ENCODE results near the gene ZNF783.

The ZNF783 gene

DNA sequence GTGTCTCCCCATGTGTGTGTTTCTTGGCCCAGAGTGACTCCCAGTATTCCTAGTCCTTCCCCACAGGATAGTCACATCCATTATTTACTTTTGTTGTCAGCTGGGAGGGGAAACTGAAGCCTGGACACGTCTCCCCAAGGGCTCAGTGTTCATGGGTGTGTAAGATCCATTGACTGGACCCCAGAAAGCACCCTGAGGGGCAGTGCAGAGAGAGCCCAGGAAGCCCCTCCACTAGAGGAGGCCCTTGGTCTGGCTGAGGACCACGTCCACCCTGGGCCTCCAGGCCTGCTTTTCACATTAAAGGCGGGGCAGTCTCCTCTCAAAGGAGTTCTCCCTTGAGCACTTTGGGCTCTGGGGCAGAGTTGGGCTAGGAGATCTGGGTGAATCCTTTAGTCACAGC is 21.3 kb downstream of the ZNF783 start:
- H3K4me1 Mint-ChIP-seq = peaks cover 40% of the 10 kb centered on the region
- no peak for DNase-seq (ENCODE audit: low spot score in 2 of 2)
- no peak for ATAC-seq
- H3K27ac Mint-ChIP-seq = peak overlapping the region; percentile 29
- H3K36me3 Mint-ChIP-seq = peaks cover 47% of the 10 kb centered on the region
- H3K9me3 Mint-ChIP-seq = no peaks in the 10 kb centered on the region
- H3K4me3 Mint-ChIP-seq = no peak overlapping the region

DNA sequence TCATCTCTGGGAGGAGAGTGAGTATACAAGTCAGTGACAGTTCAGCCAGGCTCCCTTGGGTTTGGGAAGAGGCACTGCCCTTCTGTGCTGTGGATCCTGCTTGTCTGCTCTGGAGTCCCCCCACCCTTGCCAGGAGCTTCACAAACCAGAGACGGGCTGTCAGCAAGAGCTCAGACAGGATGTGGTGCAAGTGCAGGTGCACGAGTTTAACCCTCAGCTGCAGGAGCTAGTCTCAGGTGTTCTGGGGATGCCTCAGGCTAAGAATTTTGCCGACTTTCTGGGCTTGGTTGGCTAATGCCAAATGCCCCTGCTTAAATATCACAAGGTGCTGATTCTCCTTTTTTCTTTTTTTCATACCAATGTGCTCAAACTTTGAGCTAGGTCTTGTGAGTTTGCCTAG is 22.3 kb downstream of the ZNF783 start:
- Mint-ChIP-seq H3K27ac (peak overlapping the region; percentile 20), H3K4me1 (peaks cover 40% of the 10 kb centered on the region), H3K36me3 (peaks cover 36% of the 10 kb centered on the region), H3K9me3 (no peaks in the 10 kb centered on the region), H3K4me3 (peak overlapping the region; percentile 83)
- DNase-seq (ENCODE audit: low spot score in 2 of 2) (no peak), ATAC-seq (no peak)

DNA sequence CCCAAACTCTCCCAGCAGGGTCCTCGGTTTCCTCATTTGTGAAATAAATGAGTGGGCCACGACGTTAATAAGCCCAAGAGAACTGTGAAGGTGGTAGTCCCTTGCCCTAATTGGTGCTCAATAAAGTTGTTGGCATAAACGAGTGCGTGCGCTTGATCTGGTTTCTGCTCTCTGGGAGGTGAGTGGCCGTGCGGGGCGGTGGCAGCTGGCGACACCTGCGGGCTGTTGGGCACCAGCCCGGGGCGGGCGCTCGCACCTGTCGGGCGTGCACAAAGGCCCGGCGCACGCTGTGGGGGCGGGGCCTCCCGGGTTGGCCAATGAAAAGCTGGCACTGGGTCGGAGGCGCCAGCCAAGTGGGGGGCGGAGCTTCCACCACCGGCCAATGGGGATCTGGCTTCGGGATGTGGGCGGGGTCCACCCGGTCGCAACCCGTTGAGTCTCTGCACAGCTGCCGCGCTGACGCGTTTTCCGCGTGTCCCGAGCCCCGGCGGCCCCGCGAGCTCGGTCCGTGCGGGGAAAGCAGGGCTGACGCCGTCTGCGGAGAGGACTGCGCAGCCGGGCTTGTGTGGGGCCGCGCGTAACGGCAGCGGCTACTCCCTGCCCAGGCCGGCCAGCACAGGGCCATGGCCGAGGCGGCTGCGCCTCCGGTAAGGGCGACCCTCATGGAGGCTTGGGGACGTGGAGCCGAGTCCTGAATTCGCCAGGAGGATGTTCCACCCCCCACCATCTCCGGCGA is 23.0 kb downstream of the ZNF783 start:
- H3K27ac Mint-ChIP-seq = peak overlapping the region; percentile 79

GRCh38 chr7:149285603-149286002 is 23.6 kb downstream of the ZNF783 start:
- peak overlapping the region; percentile 79 for H3K27ac Mint-ChIP-seq
- H3K4me3 Mint-ChIP-seq = peak overlapping the region; percentile 83
- ATAC-seq (no peak), DNase-seq (ENCODE audit: low spot score in 2 of 2) (no peak)
- H3K4me1 Mint-ChIP-seq = peaks cover 42% of the 10 kb centered on the region
- H3K36me3 Mint-ChIP-seq = peaks cover 27% of the 10 kb centered on the region
- H3K9me3 Mint-ChIP-seq = no peaks in the 10 kb centered on the region

More for the DNA sequence above, 23.0 kb downstream of the ZNF783 start:
- Mint-ChIP-seq H3K9me3 (no peaks in the 10 kb centered on the region), H3K36me3 (peaks cover 31% of the 10 kb centered on the region), H3K4me1 (peaks cover 40% of the 10 kb centered on the region), H3K4me3 (peak overlapping the region; percentile 83)
- ATAC-seq (peak; percentile 95), DNase-seq (ENCODE audit: low spot score in 2 of 2) (peak; percentile 91 to 98)

DNA sequence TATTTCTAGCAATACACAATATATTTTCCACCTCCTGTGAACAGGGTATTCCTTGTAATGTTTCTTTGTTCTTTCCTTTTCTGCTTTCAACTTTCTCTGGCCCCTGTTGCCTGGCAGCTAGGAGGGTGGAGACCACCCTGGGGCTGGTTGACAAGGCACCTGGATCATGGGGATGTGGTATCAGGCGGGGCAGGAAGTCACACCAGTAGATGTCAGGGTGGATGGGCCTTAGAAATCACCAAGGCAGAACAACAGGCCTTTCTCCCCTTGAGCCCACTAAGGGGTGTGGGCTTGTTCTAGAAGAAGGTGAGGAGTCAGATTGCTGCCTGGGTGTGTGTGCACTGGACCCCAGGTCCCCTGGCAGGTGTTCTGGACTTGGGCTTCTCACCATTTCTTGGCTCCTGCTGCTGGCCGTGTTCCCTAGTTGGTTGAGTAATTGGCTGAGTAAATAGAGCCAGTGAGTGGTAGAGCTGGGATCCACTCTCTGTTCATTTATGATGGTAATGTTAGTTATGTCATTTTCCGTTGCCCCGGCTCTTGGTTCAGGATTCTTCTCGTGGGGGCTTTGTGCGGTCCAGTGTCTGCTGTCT is 24.9 kb downstream of the ZNF783 start:
- Mint-ChIP-seq H3K27ac (peak overlapping the region; percentile 27), H3K4me1 (peaks cover 49% of the 10 kb centered on the region), H3K9me3 (no peaks in the 10 kb centered on the region), H3K36me3 (peaks cover 20% of the 10 kb centered on the region), H3K4me3 (peak overlapping the region; percentile 83)
- ATAC-seq (no peak), DNase-seq (ENCODE audit: low spot score in 2 of 2) (no peak)

DNA sequence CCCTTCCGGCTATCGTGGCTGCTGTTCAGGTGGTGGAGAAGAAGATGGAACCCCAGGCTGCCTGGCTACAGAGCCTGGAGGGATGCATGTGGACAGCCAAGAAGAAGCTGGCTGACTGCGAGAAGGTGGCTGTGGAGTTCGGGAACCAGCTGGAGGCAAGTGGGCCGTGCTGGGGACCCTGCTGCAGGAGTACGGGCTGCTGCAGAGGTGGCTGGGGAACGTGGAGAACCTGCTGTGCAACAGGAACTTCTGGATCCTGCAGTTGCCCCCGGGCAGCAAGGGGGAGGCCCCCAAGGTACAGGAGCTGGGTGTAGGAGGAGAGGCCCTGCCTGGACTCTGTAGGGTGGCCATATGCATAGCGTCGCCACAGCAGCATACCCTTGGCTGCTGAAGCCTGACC is 25.6 kb downstream of the ZNF783 start:
- DNase-seq (ENCODE audit: low spot score in 2 of 2) = no peak
- peaks cover 49% of the 10 kb centered on the region for H3K4me1 Mint-ChIP-seq
- H3K4me3 Mint-ChIP-seq = no peak overlapping the region
- no peaks in the 10 kb centered on the region for H3K9me3 Mint-ChIP-seq
- ATAC-seq = no peak
- peaks cover 20% of the 10 kb centered on the region for H3K36me3 Mint-ChIP-seq
- H3K27ac Mint-ChIP-seq = no peak overlapping the region

- Mint-ChIP-seq H3K4me3 (no peak overlapping the region), H3K9me3 (no peaks in the 10 kb centered on the region), H3K27ac (no peak overlapping the region), H3K36me3 (peaks cover 20% of the 10 kb centered on the region), H3K4me1 (peaks cover 45% of the 10 kb centered on the region)
- DNase-seq (ENCODE audit: low spot score in 2 of 2) = no peak
- no peak for ATAC-seq
Measured at GRCh38 chr7:149289262-149289661, 27.3 kb downstream of the ZNF783 start.

DNA sequence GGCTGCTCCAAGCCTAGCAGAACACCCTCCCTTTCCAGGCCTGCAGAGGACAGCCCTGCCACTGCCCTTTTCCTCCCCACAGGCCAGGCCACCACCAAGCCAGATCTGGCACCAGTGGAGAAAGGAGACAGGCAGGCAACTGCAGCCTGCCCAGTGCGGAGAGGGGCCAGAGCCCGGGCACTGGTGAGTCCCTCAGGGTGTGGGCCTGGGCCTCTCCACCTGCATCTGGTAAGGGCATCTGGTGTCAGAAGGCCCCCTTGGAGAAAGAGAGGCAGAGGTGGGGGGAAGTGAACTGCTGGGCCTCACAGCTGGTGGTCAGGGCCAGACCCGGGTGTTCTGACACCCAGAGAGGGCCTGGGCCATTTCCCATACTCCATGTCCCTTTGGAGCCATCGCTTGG is 27.9 kb downstream of the ZNF783 start:
- ATAC-seq = no peak

GRCh38 chr7:149291036-149291780 is 29.2 kb downstream of the ZNF783 start:
- H3K9me3 Mint-ChIP-seq = no peaks in the 10 kb centered on the region
- peaks cover 25% of the 10 kb centered on the region for H3K4me1 Mint-ChIP-seq
- peak; percentile 66 for ATAC-seq
- no peak overlapping the region for H3K4me3 Mint-ChIP-seq
- H3K36me3 Mint-ChIP-seq = peaks cover 7% of the 10 kb centered on the region
- H3K27ac Mint-ChIP-seq = peak overlapping the region; percentile 74
- no peak for DNase-seq (ENCODE audit: low spot score in 2 of 2)

More for the DNA sequence above, 27.9 kb downstream of the ZNF783 start:
- peaks cover 39% of the 10 kb centered on the region for H3K4me1 Mint-ChIP-seq
- no peaks in the 10 kb centered on the region for H3K9me3 Mint-ChIP-seq
- no peak for DNase-seq (ENCODE audit: low spot score in 2 of 2)
- peaks cover 17% of the 10 kb centered on the region for H3K36me3 Mint-ChIP-seq
- no peak overlapping the region for H3K27ac Mint-ChIP-seq
- H3K4me3 Mint-ChIP-seq = no peak overlapping the region

- no peak overlapping the region for H3K4me3 Mint-ChIP-seq
- H3K4me1 Mint-ChIP-seq = peaks cover 20% of the 10 kb centered on the region
- no peaks in the 10 kb centered on the region for H3K9me3 Mint-ChIP-seq
- ATAC-seq (no peak), DNase-seq (ENCODE audit: low spot score in 2 of 2) (no peak)
- H3K36me3 Mint-ChIP-seq = peaks cover 7% of the 10 kb centered on the region
- H3K27ac Mint-ChIP-seq = no peak overlapping the region
Measured at GRCh38 chr7:149291781-149292461, 29.9 kb downstream of the ZNF783 start.

GRCh38 chr7:149292462-149292823 is 30.4 kb downstream of the ZNF783 start:
- H3K4me1 Mint-ChIP-seq = peaks cover 17% of the 10 kb centered on the region
- peaks cover 7% of the 10 kb centered on the region for H3K36me3 Mint-ChIP-seq
- H3K9me3 Mint-ChIP-seq = no peaks in the 10 kb centered on the region
- no peak for ATAC-seq
- DNase-seq (ENCODE audit: low spot score in 2 of 2) = no peak
- H3K27ac Mint-ChIP-seq = no peak overlapping the region
- no peak overlapping the region for H3K4me3 Mint-ChIP-seq

DNA sequence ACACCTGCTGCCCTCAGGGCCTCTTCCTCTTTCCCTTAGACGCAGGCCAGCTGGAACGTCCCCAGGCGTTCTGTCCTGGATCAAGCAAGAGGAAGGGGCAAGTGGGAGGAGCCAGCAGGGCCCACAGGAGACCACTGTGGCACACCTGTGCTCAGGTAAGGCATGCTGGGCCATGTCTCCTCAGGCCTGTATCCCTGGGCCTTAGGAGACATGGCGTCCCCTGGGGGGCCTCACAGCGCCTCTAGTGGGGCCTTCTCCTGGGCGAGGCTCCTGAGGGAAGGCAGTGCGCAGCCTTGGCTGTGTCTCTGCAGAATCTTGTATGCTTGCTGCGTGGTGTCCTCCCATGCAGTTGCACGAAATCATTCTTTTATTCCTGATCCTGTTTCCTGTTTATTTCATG is 31.3 kb downstream of the ZNF783 start:
- no peak for DNase-seq (ENCODE audit: low spot score in 2 of 2)
- Mint-ChIP-seq H3K4me3 (no peak overlapping the region), H3K4me1 (peaks cover 21% of the 10 kb centered on the region), H3K9me3 (no peaks in the 10 kb centered on the region), H3K36me3 (no peaks in the 10 kb centered on the region), H3K27ac (peak overlapping the region; percentile 23)
- ATAC-seq = no peak

DNA sequence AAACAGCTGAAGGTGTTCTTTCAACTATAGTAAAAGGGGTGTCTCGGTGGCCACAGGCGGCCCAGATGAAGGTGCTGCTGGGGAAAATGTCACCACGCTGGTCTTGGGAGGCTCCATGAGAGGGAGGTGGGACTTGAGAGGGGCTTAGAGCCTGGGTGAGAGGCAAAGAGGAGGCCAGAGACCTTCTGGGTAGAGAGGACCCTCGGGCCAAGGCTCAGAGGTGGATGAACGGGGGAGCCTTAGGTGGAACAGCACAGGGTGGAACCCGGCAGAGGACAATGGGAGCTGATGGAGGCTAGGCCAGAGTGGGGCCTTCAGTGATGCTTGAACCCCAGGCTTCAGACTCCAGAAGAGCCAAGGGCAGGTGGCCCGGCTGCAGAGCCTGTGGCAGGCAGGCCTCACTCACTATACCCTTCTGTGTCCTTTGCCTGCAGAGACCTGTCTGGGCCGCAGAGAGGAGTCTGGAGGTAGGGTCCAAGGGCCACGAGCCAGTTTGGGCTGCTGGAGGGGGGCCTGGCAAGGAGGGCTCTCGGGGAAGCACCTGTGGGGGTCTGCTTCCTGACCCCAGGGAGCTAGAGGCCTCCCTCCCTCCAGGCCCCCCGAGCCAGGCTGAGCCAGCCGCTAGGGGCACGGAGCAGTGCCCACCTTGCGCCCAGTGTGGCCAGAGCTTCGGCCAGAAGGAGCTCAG is 32.1 kb downstream of the ZNF783 start:
- peaks cover 21% of the 10 kb centered on the region for H3K4me1 Mint-ChIP-seq
- no peaks in the 10 kb centered on the region for H3K9me3 Mint-ChIP-seq
- H3K4me3 Mint-ChIP-seq = no peak overlapping the region
- ATAC-seq (no peak), DNase-seq (ENCODE audit: low spot score in 2 of 2) (no peak)
- H3K27ac Mint-ChIP-seq = peak overlapping the region; percentile 23
- no peaks in the 10 kb centered on the region for H3K36me3 Mint-ChIP-seq

DNA sequence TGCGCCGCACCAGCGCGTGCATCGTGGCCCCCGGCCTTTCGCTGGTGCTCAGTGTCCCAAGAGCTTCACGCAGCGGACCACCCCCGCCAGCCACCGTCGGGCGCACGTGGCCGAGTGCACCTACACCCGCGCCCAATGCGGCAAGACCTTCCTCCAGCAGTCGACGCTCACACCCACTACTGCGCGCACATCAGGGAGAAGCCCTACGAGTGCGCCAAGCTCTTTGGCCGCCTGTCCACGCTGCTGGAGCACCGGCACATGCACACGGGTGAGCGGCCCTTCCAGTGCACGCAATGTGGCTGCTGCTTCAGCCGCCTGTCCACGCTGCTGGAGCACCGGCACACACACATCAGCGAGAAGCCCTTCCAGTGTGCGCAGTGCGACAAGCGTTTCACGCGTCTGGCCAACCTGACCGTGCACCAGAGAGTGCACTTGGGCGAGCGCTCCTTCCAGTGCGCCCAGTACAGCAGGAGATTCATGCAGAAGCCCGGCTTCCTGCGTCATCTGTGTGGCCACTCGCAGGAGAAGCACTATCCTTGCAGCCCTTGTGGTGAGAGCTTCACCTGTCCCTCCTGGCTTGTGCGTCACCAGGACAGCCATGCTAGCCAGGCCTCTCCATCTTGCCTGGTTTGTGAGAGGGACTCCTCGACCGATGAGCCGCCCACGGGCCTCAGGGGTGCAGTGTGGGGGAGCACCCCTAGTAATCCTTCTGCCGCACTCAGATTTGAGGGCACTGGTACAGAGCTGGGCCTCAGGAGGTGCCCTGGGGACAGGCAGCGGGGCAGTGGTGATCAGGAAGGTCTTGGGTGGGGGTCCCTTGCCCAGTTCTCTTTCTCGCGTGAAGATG is 32.9 kb downstream of the ZNF783 start:
- Mint-ChIP-seq H3K4me3 (no peak overlapping the region), H3K4me1 (peaks cover 21% of the 10 kb centered on the region), H3K36me3 (no peaks in the 10 kb centered on the region), H3K9me3 (no peaks in the 10 kb centered on the region), H3K27ac (no peak overlapping the region)
- ATAC-seq (no peak), DNase-seq (ENCODE audit: low spot score in 2 of 2) (no peak)

Measured in stimulated activated effector memory CD8-positive, alpha-beta T cell treated with anti-CD3 and anti-CD28 coated beads, Interleukin-12 subunit alpha, Interleukin-12 subunit beta, amount 100 ng/mL, for 72 hours (primary cell).